ENCODE measurements around the gene CACNA1I.

GRCh38 chr22:39703928-39704639 is 133.5 kb downstream of the CACNA1I start:
- TF ChIP-seq CTCF (IDR thresholded peaks at IDR 0.05), result no peak
- TF ChIP-seq POLR2A (IDR thresholded peaks at IDR 0.05), result no peak
